SK-N-MC (cell line): Measurements from ENCODE around the gene DGKI.

Experiments
- EZH2 ChIP-seq: fragments of 200-600 bp; sonication (generic); IDR thresholded peaks from one replicate; pipeline ENCODE4 v1.6.1; 2017; ENCODE audit warnings: antibody characterized with exemption
- FOXP2 ChIP-seq: optimal IDR thresholded peaks from 2 replicates; pipeline ENCODE3; 2011; ENCODE audit warnings: mild to moderate bottlenecking, moderate library complexity; ENCODE audit not compliant: insufficient read depth; ENCODE audit errors: extremely low read length, control extremely low read depth
- POLR2AphosphoS5 ChIP-seq: IDR thresholded peaks from 2 replicates; pipeline ENCODE4 v1.6.1; 2012; ENCODE audit warnings: mild to moderate bottlenecking, low read depth, low read length, borderline replicate concordance

DNA sequence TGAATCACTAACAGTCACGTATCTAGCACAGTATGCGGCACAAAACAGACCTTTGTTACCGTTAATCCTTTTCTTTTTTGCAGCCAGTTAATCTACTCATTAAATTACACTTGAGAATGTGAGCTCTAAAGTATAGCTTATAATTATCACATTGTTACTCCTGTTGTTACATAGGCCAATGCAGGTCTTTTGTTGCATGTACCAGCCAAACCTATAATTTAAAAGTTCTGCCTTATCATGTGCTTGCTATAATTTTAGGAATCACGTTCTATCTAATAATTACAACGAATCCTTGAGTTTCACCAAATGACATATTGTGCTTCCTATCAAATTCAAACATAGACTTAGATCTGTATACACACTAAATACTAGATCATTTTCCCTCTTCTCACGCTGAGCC lies 245.1 kb downstream of the DGKI start:
- TF ChIP-seq FOXP2: no peak
- TF ChIP-seq POLR2AphosphoS5: no peak
- no peak for TF ChIP-seq EZH2
